H1 (cell line): ENCODE data around the gene USP54.

Source experiments
- CREB1 ChIP-seq: IDR thresholded peaks from 2 replicates; pipeline ENCODE4 v1.6.1; 2012; ENCODE audit warnings: inconsistent platforms
- CTCF ChIP-seq, 3 experiments: IDR thresholded peaks; 1 replicate in 2 of 3; 2 replicates in 1 of 3; pipeline versions ENCODE4 v1.5.1 to v1.6.1; 2011; ENCODE audit warnings: low read length in 3 of 3, mild to moderate bottlenecking in 3 of 3, inconsistent platforms in 2 of 3, low read depth in 1 of 3, moderate library complexity in 1 of 3; ENCODE audit not compliant: insufficient read depth in 1 of 3; ENCODE audit errors: control extremely low read depth in 1 of 3
- EP300 ChIP-seq, 2 experiments: IDR thresholded peaks; 1 replicate in 1 of 2; 2 replicates in 1 of 2; pipeline ENCODE4 v1.6.1; 2011 to 2012; ENCODE audit warnings: low read depth in 2 of 2, low read length in 2 of 2, mild to moderate bottlenecking in 2 of 2, borderline replicate concordance in 1 of 2, inconsistent platforms in 1 of 2, moderate library complexity in 1 of 2
- EZH2 ChIP-seq: fragments of 200-600 bp; sonication (generic); IDR thresholded peaks from 2 replicates; pipeline ENCODE4 v1.7.1; 2012; ENCODE audit warnings: low read depth, mild to moderate bottlenecking, moderate library complexity, low read length, inconsistent platforms; ENCODE audit not compliant: severe bottlenecking
- KDM1A ChIP-seq: fragments of 200-600, 300-600 bp; sonication (generic); IDR thresholded peaks from 2 replicates; pipeline ENCODE4 v1.7.1; 2016; ENCODE audit warnings: mild to moderate bottlenecking, low read length, borderline replicate concordance
- POLR2A ChIP-seq, 2 experiments: IDR thresholded peaks; 1 replicate in 1 of 2; 2 replicates in 1 of 2; pipeline ENCODE4 v1.6.1; 2011; ENCODE audit warnings: low read depth in 2 of 2, low read length in 2 of 2, mild to moderate bottlenecking in 2 of 2; ENCODE audit errors: control extremely low read depth in 1 of 2
- RFX5 ChIP-seq: IDR thresholded peaks from 2 replicates; pipeline ENCODE4 v1.6.1; 2011; ENCODE audit warnings: low read depth, low read length, improper control_type of control experiment, borderline replicate concordance
- RNF2 ChIP-seq: fragments of 200-900, 300-1000 bp; sonication (generic); IDR thresholded peaks from 2 replicates; pipeline ENCODE4 v1.7.1; 2016; ENCODE audit warnings: borderline replicate concordance, low read depth, mild to moderate bottlenecking, antibody characterized with exemption, low read length; ENCODE audit not compliant: poor library complexity, severe bottlenecking; ENCODE audit errors: missing control alignments
- SAP30 ChIP-seq: fragments of 300-600 bp; sonication (generic); IDR thresholded peaks from 2 replicates; pipeline ENCODE4 v1.7.1; 2012; ENCODE audit warnings: low read length, moderate library complexity, mild to moderate bottlenecking, inconsistent platforms; ENCODE audit not compliant: insufficient read depth, insufficient replicate concordance
- SP1 ChIP-seq: IDR thresholded peaks from 2 replicates; pipeline ENCODE4 v1.6.1; 2011; ENCODE audit warnings: low read depth, low read length
- TEAD4 ChIP-seq: IDR thresholded peaks from 2 replicates; pipeline ENCODE4 v1.6.1; 2012; ENCODE audit warnings: low read depth, low read length, inconsistent platforms, mixed read lengths

- TF ChIP-seq CTCF (IDR thresholded peaks at IDR 0.05; ENCODE audit: control extremely low read depth in 1 of 3, insufficient read depth in 1 of 3, low read depth in 1 of 3, low read length in 3 of 3) = no peak
- no peak for TF ChIP-seq SAP30
- no peak for TF ChIP-seq RFX5
- no peak for TF ChIP-seq EZH2
- no peak for TF ChIP-seq EP300 (IDR thresholded peaks at IDR 0.05; ENCODE audit: borderline replicate concordance in 1 of 2, low read depth in 2 of 2, low read length in 2 of 2)
- no peak for TF ChIP-seq RNF2
- no peak for TF ChIP-seq SP1
- no peak for TF ChIP-seq POLR2A (IDR thresholded peaks at IDR 0.05; ENCODE audit: control extremely low read depth in 1 of 2, low read depth in 2 of 2, low read length in 2 of 2)
- no peak for TF ChIP-seq TEAD4
- TF ChIP-seq KDM1A = no peak
- no peak for TF ChIP-seq CREB1
These were observed 130.2 kb downstream of the USP54 start for GRCh38 chr10:73460897-73461296.
